GM18907 (cell line): ENCODE results near the gene VSX1.

ENCODE experiments used
- ATAC-seq: cut with Tn5 transposase; IDR thresholded peaks from one replicate; pipeline ENCODE4 v1.9.1; 2021; ENCODE audit warnings: mild to moderate bottlenecking, moderate library complexity; ENCODE audit not compliant: unreplicated experiment

Gene VSX1

GRCh38 chr20:25067102-25067987 lies 14.6 kb downstream of the VSX1 start:
- no peak for ATAC-seq

- ATAC-seq = no peak
These were observed 15.6 kb downstream of the VSX1 start for GRCh38 chr20:25066386-25066785.

- peak; percentile 79 for ATAC-seq
These were observed 16.2 kb downstream of the VSX1 start for GRCh38 chr20:25065625-25066338.

GRCh38 chr20:25065072-25065624 lies 16.8 kb downstream of the VSX1 start:
- no peak for ATAC-seq

GRCh38 chr20:25064561-25065071 lies 17.3 kb downstream of the VSX1 start:
- no peak for ATAC-seq

GRCh38 chr20:25063981-25064380 lies 18.0 kb downstream of the VSX1 start:
- ATAC-seq = no peak

- ATAC-seq = no peak
These were observed 18.4 kb downstream of the VSX1 start for GRCh38 chr20:25063546-25063945.

GRCh38 chr20:25062841-25063240 lies 19.1 kb downstream of the VSX1 start:
- no peak for ATAC-seq

GRCh38 chr20:25061821-25062530 lies 20.0 kb downstream of the VSX1 start:
- no peak for ATAC-seq

GRCh38 chr20:25061103-25061799 lies 20.7 kb downstream of the VSX1 start:
- ATAC-seq = no peak

- no peak for ATAC-seq
These were observed 22.0 kb downstream of the VSX1 start for GRCh38 chr20:25059866-25060465.

GRCh38 chr20:25058847-25059810 lies 22.8 kb downstream of the VSX1 start:
- no peak for ATAC-seq

- peak; percentile 70 for ATAC-seq
These were observed 23.7 kb downstream of the VSX1 start, which contains the start of gene ACSS1 for GRCh38 chr20:25058051-25058846. Gene ACSS1 (minus strand): TSS chr20:25058139. CDS start chr20:25058102, 37 bp downstream.

- peak; percentile 36 for ATAC-seq
These were observed 24.5 kb downstream of the VSX1 start for GRCh38 chr20:25057234-25058050.

- ATAC-seq = peak; percentile 39
These were observed 25.2 kb downstream of the VSX1 start for GRCh38 chr20:25056690-25057233.

- no peak for ATAC-seq
These were observed 26.0 kb downstream of the VSX1 start for GRCh38 chr20:25055711-25056495.
